K562 (cell line): ENCODE results near the gene ANK3. TPM values are rescaled to one million over a fixed set of nuclear protein-coding genes. Genes with fewer than 3 reads are reported as not detected.

Experiments
- CTBP1 ChIP-seq: fragments of 450-650 bp; IDR thresholded peaks from 2 replicates; pipeline ENCODE4 v1.6.1; 2016; ENCODE audit warnings: borderline replicate concordance
- DDX20 ChIP-seq: fragments of 450-650 bp; IDR thresholded peaks from 2 replicates; pipeline ENCODE4 v1.6.1; 2016; ENCODE audit warnings: missing genetic modification characterization, low read depth, mild to moderate bottlenecking, missing compliant biosample characterization, moderate library complexity
- DMBX1 ChIP-seq: fragments of 250-450 bp; sonication (Bioruptor Pico); IDR thresholded peaks from 2 replicates; pipeline ENCODE4 v1.8.0; 2022; ENCODE audit warnings: inconsistent platforms, mild to moderate bottlenecking, moderate library complexity, borderline replicate concordance
- HDAC8 ChIP-seq: fragments of 450-650 bp; IDR thresholded peaks from 2 replicates; pipeline ENCODE4 v1.6.1; 2016; ENCODE audit warnings: mild to moderate bottlenecking, missing genetic modification characterization, moderate library complexity, missing compliant biosample characterization
- NONO ChIP-seq, 2 experiments: fragments of 200-400 bp in 1 of 2; fragments of 450-650 bp in 1 of 2; formaldehyde crosslinking in 1 of 2; IDR thresholded peaks; 2 replicates each; pipeline ENCODE4 v1.6.1; 2017; ENCODE audit warnings: low read depth in 2 of 2, mild to moderate bottlenecking in 2 of 2, moderate library complexity in 2 of 2, low read length in 1 of 2
- SOX6 ChIP-seq: fragments of 450-650 bp; IDR thresholded peaks from 2 replicates; pipeline ENCODE4 v1.6.1; 2014; ENCODE audit warnings: mild to moderate bottlenecking
- SREBF1 ChIP-seq: fragments of 150-350 bp; IDR thresholded peaks from 2 replicates; pipeline ENCODE4 v1.6.1; 2014; ENCODE audit warnings: antibody characterized with exemption, low read depth, low read length, borderline replicate concordance
- ZFPM2 ChIP-seq: fragments of 250-450 bp; sonication (Bioruptor Pico); IDR thresholded peaks from 2 replicates; pipeline ENCODE4 v1.5.1; 2022; ENCODE audit warnings: mild to moderate bottlenecking
- ZNF764 ChIP-seq: fragments of 250-450 bp; sonication (Bioruptor Pico); IDR thresholded peaks from 2 replicates; pipeline ENCODE4 v1.4.0; 2020; ENCODE audit warnings: low read depth, mild to moderate bottlenecking, moderate library complexity
- ZSCAN29 ChIP-seq: fragments of 450-650 bp; IDR thresholded peaks from 2 replicates; pipeline ENCODE4 v1.6.1; 2017
- polyA plus RNA-seq, 8 experiments: library from polyadenylated mRNA; depleted of rRNA in 4 of 8; stranded (reverse) in 5 of 8; unstranded in 3 of 8; fragments of >200 nt; fragmentation: Nextera tagmentation in 2 of 8; fragmentation: Illumina TruSeq in 1 of 8; extraction: Ambion mirVana in 2 of 8; extraction: Trizol in 1 of 8; gene quantifications; 2 replicates each; pipeline versions ENCODE4 v1.2.1 to v1.2.3, GENCODE V29; 2011 to 2014; ENCODE audit warnings: inconsistent platforms in 1 of 8, missing spikeins in 1 of 8
- total RNA-seq, 7 experiments: library from RNA; depleted of rRNA in 6 of 7; stranded (reverse); fragments of >200 nt in 6 of 7; fragmentation: Illumina TruSeq in 2 of 7; extraction: Trizol in 2 of 7; gene quantifications; 2 replicates each; pipeline versions ENCODE4 v1.2.1 to v1.2.3, GENCODE V29; 2011 to 2021; ENCODE audit warnings: low replicate concordance in 1 of 7
- TF ChIP-seq, protein P1 (sequence below): sonication (generic); formaldehyde crosslinking; IDR thresholded peaks from 2 replicates; pipeline ENCODE4 v1.8.0; 2022; ENCODE audit warnings: mild to moderate bottlenecking, missing genetic modification reagents
- TF ChIP-seq, protein P2 (sequence below): fragments of 450-650 bp; IDR thresholded peaks from 2 replicates; pipeline ENCODE4 v1.6.1; 2017; ENCODE audit warnings: antibody characterized with exemption, mild to moderate bottlenecking
- TF ChIP-seq, protein P3 (sequence below): sonication (generic); formaldehyde crosslinking; IDR thresholded peaks from 2 replicates; pipeline ENCODE4 v1.9.0; 2022; ENCODE audit warnings: mild to moderate bottlenecking, missing genetic modification reagents
- TF ChIP-seq, protein P4 (sequence below): fragments of 450-650 bp; IDR thresholded peaks from 2 replicates; pipeline ENCODE4 v1.6.1; 2016; ENCODE audit warnings: mild to moderate bottlenecking

Gene ANK3
- total and polyA plus RNA-seq, 9 of the 15 experiments (the other 6 are each of a cell fraction or from before 2014, with no cell fraction given): 10.0 to 32.3 (median 17.9) TPM

DNA sequence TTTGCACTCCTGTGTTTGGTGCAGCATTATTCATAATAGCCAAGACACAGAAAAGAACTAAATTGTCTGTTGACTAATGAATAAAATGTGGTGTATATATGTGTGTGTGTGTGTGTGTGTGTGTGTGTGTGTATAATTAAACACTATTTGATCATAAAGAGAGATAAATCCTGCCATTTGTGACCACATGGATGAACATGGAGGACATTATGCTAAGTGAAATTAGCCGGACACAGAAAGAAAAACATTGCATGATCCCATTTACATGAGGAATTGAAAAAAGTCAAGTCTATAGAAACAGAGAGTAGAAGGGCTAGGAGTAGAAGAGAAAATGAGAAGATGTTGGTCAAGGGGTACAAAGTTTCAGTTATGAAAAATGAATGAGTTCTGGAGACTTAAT, 85.9 kb downstream of the ANK3 start (continued):
- TF ChIP-seq DDX20 (tag) (peak; percentile 48; the same call in 1 of the 2 replicates), SOX6 (no peak), DMBX1 (CRISPR knock-in tag) (0 out of 2 replicates have a peak, but pooled peaks have one; percentile 30), CTBP1 (no peak), ZSCAN29 (no peak), ZNF764 (CRISPR knock-in tag) (no peak), HDAC8 (tag) (no peak), ZFPM2 (CRISPR knock-in tag) (no peak), NONO (IDR thresholded peaks at IDR 0.05; ENCODE audit: low read depth in 2 of 2, low read length in 1 of 2) (no peak), SREBF1 (no peak)
- TF ChIP-seq, protein P1, sequence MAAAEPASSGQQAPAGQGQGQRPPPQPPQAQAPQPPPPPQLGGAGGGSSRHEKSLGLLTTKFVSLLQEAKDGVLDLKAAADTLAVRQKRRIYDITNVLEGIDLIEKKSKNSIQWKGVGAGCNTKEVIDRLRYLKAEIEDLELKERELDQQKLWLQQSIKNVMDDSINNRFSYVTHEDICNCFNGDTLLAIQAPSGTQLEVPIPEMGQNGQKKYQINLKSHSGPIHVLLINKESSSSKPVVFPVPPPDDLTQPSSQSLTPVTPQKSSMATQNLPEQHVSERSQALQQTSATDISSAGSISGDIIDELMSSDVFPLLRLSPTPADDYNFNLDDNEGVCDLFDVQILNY: no peak
- TF ChIP-seq, protein P2, sequence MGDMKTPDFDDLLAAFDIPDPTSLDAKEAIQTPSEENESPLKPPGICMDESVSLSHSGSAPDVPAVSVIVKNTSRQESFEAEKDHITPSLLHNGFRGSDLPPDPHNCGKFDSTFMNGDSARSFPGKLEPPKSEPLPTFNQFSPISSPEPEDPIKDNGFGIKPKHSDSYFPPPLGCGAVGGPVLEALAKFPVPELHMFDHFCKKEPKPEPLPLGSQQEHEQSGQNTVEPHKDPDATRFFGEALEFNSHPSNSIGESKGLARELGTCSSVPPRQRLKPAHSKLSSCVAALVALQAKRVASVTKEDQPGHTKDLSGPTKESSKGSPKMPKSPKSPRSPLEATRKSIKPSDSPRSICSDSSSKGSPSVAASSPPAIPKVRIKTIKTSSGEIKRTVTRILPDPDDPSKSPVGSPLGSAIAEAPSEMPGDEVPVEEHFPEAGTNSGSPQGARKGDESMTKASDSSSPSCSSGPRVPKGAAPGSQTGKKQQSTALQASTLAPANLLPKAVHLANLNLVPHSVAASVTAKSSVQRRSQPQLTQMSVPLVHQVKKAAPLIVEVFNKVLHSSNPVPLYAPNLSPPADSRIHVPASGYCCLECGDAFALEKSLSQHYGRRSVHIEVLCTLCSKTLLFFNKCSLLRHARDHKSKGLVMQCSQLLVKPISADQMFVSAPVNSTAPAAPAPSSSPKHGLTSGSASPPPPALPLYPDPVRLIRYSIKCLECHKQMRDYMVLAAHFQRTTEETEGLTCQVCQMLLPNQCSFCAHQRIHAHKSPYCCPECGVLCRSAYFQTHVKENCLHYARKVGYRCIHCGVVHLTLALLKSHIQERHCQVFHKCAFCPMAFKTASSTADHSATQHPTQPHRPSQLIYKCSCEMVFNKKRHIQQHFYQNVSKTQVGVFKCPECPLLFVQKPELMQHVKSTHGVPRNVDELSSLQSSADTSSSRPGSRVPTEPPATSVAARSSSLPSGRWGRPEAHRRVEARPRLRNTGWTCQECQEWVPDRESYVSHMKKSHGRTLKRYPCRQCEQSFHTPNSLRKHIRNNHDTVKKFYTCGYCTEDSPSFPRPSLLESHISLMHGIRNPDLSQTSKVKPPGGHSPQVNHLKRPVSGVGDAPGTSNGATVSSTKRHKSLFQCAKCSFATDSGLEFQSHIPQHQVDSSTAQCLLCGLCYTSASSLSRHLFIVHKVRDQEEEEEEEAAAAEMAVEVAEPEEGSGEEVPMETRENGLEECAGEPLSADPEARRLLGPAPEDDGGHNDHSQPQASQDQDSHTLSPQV: peak; percentile 79
- TF ChIP-seq, protein P3, sequence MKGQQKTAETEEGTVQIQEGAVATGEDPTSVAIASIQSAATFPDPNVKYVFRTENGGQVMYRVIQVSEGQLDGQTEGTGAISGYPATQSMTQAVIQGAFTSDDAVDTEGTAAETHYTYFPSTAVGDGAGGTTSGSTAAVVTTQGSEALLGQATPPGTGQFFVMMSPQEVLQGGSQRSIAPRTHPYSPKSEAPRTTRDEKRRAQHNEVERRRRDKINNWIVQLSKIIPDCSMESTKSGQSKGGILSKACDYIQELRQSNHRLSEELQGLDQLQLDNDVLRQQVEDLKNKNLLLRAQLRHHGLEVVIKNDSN (CRISPR knock-in tag): no peak
- TF ChIP-seq, protein P4, sequence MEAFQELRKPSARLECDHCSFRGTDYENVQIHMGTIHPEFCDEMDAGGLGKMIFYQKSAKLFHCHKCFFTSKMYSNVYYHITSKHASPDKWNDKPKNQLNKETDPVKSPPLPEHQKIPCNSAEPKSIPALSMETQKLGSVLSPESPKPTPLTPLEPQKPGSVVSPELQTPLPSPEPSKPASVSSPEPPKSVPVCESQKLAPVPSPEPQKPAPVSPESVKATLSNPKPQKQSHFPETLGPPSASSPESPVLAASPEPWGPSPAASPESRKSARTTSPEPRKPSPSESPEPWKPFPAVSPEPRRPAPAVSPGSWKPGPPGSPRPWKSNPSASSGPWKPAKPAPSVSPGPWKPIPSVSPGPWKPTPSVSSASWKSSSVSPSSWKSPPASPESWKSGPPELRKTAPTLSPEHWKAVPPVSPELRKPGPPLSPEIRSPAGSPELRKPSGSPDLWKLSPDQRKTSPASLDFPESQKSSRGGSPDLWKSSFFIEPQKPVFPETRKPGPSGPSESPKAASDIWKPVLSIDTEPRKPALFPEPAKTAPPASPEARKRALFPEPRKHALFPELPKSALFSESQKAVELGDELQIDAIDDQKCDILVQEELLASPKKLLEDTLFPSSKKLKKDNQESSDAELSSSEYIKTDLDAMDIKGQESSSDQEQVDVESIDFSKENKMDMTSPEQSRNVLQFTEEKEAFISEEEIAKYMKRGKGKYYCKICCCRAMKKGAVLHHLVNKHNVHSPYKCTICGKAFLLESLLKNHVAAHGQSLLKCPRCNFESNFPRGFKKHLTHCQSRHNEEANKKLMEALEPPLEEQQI: no peak
